Measurements from ENCODE around the gene HYAL1. TPM values are rescaled to one million over a fixed set of nuclear protein-coding genes. Genes with fewer than 3 reads are reported as not detected.
A peak's percentile ranks its signal among the peaks of the same experiment; 100 is the strongest.

The HYAL1 gene
- total RNA-seq, 4 donors from 2014 or later: 2.1 to 30.5 (median 22.1) TPM

DNA sequence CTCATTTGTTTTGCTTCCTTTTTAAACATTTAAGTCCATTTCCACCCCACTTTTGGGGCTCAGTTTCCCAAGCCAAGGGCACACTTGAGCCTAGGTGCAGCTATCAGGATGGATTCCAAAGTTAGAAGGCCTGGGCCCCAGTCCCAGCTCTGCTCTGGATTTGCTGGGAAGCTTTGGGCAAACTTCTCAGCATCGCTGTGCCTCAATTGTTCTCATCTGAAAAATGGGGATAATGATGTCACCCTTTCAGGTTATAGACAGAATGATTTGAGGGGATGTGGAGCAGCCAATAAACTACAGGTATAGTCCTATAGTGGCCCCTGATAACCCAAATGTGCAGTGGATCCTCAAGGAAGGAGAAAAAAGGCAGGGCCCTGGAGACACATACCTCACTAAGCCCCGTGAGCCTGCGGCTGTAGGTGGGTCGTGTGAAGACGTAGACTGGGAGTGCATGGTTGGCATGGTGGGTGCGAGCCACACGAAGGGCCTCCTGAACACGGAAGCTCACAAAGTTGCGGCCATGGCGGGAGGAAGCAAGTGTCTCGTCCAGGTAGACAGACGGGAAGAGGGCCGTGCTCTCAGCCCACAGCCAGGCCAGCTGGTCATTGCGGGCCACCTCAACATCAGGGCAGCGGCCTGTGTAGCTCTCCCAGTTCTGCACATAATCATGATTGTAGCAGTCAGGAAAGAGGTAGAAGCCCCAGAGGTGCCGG is 16.0 kb upstream of the HYAL1 start:
- no peak for DNase-seq
- no peaks in the 10 kb centered on the region for H3K9me3 ChIP-seq
- TF ChIP-seq, protein P1, sequence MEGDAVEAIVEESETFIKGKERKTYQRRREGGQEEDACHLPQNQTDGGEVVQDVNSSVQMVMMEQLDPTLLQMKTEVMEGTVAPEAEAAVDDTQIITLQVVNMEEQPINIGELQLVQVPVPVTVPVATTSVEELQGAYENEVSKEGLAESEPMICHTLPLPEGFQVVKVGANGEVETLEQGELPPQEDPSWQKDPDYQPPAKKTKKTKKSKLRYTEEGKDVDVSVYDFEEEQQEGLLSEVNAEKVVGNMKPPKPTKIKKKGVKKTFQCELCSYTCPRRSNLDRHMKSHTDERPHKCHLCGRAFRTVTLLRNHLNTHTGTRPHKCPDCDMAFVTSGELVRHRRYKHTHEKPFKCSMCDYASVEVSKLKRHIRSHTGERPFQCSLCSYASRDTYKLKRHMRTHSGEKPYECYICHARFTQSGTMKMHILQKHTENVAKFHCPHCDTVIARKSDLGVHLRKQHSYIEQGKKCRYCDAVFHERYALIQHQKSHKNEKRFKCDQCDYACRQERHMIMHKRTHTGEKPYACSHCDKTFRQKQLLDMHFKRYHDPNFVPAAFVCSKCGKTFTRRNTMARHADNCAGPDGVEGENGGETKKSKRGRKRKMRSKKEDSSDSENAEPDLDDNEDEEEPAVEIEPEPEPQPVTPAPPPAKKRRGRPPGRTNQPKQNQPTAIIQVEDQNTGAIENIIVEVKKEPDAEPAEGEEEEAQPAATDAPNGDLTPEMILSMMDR (IDR thresholded peaks at IDR 0.05): no peak
- TF ChIP-seq POLR2A (IDR thresholded peaks at IDR 0.05): no peak
- H3K4me1 ChIP-seq: peaks cover 0 to 32% of the 10 kb centered on the region in 2 donors
- intact Hi-C loops (cut with DNase I; ENCODE audit: low total_unique reads): no loop called here
- peak overlapping the region in 1 of 2 donors; percentile 83 for H3K4me3 ChIP-seq
- no peaks in the 10 kb centered on the region for H3K36me3 ChIP-seq
- H3K27ac ChIP-seq: peak overlapping the region in 1 of 2 donors; percentile 95
- H3K27me3 ChIP-seq: no peaks in the 10 kb centered on the region

DNA sequence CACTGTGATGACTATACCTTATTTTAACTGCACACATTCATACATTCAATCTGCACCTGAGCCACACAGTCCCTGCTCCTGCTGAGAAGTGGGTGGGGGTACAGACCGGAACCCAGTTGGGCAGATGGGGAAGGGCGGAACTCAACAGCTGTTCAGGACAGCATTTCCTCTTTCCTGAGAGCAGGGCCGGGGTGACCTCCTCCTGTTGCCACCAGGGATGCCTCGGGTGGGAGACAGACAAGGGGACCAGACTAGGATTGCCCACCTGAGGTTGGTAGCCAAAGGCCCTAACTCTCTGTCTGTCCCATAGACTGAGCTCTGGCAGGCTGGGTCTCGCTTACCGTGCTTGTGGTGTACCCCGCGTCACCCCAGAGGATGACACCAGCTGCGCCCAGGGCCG is 15.2 kb upstream of the HYAL1 start:
- Histone ChIP-seq H3K27me3 (no peaks in the 10 kb centered on the region), H3K27ac (peak overlapping the region in 1 of 2 donors; percentile 95), H3K4me3 (no peak overlapping the region), H3K9me3 (no peaks in the 10 kb centered on the region), H3K4me1 (peaks cover 0 to 32% of the 10 kb centered on the region in 2 donors), H3K36me3 (no peaks in the 10 kb centered on the region)
- intact Hi-C loops (cut with DNase I; ENCODE audit: low total_unique reads): no loop called here
- no peak for TF ChIP-seq POLR2A (IDR thresholded peaks at IDR 0.05)
- TF ChIP-seq, protein P1 (IDR thresholded peaks at IDR 0.05): no peak
- DNase-seq: no peak

DNA sequence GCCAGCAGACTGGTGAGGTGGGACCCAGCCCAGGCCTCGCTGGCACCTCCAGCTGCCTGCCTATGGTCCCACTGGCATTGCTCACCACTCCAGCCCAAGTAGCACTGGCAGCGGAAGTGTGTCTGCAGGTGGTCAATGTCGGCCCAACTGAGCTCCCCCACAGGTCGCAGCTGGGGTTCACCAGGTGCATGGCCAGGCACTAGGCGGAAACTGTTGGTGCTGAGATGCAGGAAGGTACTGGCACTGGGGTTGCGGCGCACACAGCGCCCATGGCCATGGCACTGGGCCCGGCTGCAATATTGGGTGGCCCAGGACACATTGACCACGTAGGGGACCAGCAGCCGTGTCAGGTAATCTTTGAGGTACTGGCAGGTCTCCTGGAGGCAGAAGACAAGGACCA is 14.8 kb upstream of the HYAL1 start:
- intact Hi-C loops (cut with DNase I; ENCODE audit: low total_unique reads): no loop called here
- H3K27me3 ChIP-seq: no peaks in the 10 kb centered on the region
- DNase-seq: no peak
- H3K4me1 ChIP-seq: peaks cover 0 to 32% of the 10 kb centered on the region in 2 donors
- no peak for TF ChIP-seq POLR2A (IDR thresholded peaks at IDR 0.05)
- TF ChIP-seq, protein P1 (IDR thresholded peaks at IDR 0.05): no peak
- H3K4me3 ChIP-seq: no peak overlapping the region
- peak overlapping the region in 1 of 2 donors; percentile 43 for H3K27ac ChIP-seq
- no peaks in the 10 kb centered on the region for H3K9me3 ChIP-seq
- no peaks in the 10 kb centered on the region for H3K36me3 ChIP-seq

DNA sequence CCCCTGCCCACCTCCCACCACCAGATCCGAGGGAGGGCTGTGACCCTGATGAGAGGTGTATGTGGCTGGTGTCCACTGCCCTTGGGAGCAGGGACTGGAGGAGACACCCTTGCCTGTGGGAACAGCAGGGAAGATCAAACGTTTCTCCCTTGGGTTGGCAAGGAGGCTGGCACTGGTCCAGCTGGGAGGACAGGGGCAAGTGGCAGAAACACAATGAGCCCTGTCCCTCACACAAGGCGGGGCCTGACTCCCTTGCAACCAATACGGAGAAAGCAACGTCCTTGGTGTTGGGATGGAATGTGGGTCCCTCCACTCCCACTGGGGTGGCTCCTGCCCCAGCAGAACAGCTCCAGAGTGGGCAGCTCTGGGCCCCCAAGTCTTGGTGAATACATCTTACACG is 13.9 kb upstream of the HYAL1 start:
- Histone ChIP-seq H3K27ac (peak overlapping the region; percentile 43), H3K27me3 (no peaks in the 10 kb centered on the region), H3K9me3 (no peaks in the 10 kb centered on the region), H3K4me3 (no peak overlapping the region), H3K4me1 (peaks cover 0 to 28% of the 10 kb centered on the region in 2 donors), H3K36me3 (no peaks in the 10 kb centered on the region)
- DNase-seq: no peak
- intact Hi-C loops (cut with DNase I; ENCODE audit: low total_unique reads): no loop called here
- TF ChIP-seq, protein P1 (IDR thresholded peaks at IDR 0.05): no peak
- no peak for TF ChIP-seq POLR2A (IDR thresholded peaks at IDR 0.05)

DNA sequence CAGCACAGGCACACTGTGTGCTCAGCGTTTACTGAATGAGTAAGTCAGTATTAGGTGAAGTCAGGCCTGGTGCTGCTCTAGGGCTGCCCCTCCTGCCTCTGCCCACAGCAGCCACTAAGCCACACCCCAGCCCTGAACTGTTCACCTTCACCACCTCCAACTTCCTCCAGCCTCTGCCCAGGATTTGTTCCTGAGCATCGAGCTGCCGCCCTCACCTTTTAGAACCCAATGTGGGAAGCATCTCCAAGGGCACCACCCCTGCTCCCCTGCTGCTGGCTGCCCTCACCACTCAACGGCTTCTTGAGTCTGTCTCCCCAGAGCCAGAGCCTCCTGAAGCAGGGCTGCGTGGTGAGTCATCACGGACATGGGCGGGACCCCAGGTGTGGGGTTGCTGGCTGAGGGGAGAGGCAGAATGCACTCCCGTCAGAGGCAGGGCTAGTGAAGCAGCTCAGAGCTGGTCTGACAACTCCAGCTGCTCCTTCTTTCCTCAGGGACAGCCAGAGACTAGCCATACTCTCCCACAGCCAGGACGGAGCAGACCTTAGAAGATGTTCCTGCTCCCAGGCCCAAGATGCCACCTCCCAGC is 13.4 kb upstream of the HYAL1 start:
- H3K27me3 ChIP-seq: no peaks in the 10 kb centered on the region
- peaks cover 0 to 28% of the 10 kb centered on the region in 2 donors for H3K4me1 ChIP-seq

More for the DNA sequence above, 13.4 kb upstream of the HYAL1 start:
- no peaks in the 10 kb centered on the region for H3K36me3 ChIP-seq
- H3K4me3 ChIP-seq: no peak overlapping the region
- DNase-seq: peak; percentile 50 to 60
- intact Hi-C loops (cut with DNase I; ENCODE audit: low total_unique reads): no loop called here
- H3K27ac ChIP-seq: peak overlapping the region; percentile 43
- TF ChIP-seq POLR2A (IDR thresholded peaks at IDR 0.05): peak in 1 of 2 donors; percentile 26
- TF ChIP-seq, protein P1 (IDR thresholded peaks at IDR 0.05): no peak
- no peaks in the 10 kb centered on the region for H3K9me3 ChIP-seq
